ENCODE results near the gene FOXP2. TPM values are rescaled to one million over a fixed set of nuclear protein-coding genes. Genes with fewer than 3 reads are reported as not detected.

The FOXP2 gene
- total and polyA plus RNA-seq, 7 donors: 1.6 to 150 (median 91.2) TPM

- no peak for DNase-seq
- no peaks in the 10 kb centered on the region for H3K36me3 ChIP-seq
- H3K4me1 ChIP-seq: peaks cover 0 to 32% (median 15%) of the 10 kb centered on the region in 4 donors
- no peak overlapping the region for H3K27ac ChIP-seq
- H3K27me3 ChIP-seq: no peaks in the 10 kb centered on the region
- 43 to 74% methylated on average over 2 of the region's 2 CpGs for WGBS, 2 donors
- intact Hi-C loops (cut with DNase I): no loop called here
- no peaks in the 10 kb centered on the region for H3K9me3 ChIP-seq
- TF ChIP-seq POLR2AphosphoS5 (IDR thresholded peaks at IDR 0.05) (no peak), POLR2A (IDR thresholded peaks at IDR 0.05) (no peak), EP300 (IDR thresholded peaks at IDR 0.05) (no peak), CTCF (IDR thresholded peaks at IDR 0.05) (no peak)
- H3K4me3 ChIP-seq: no peak overlapping the region
Measured at GRCh38 chr7:114623146-114623545, 208.5 kb downstream of the FOXP2 start.

GRCh38 chr7:114627231-114627630 lies 212.6 kb downstream of the FOXP2 start:
- Histone ChIP-seq H3K27ac (no peak overlapping the region), H3K9me3 (no peaks in the 10 kb centered on the region), H3K4me1 (peaks cover 0 to 14% (median 5%) of the 10 kb centered on the region in 4 donors), H3K27me3 (no peaks in the 10 kb centered on the region), H3K4me3 (no peak overlapping the region), H3K36me3 (peaks cover 0 to 40% (median 0%) of the 10 kb centered on the region in 4 donors)
- WGBS, 2 donors: 69 to 70% methylated on average over 3 of the region's 3 CpGs
- DNase-seq: no peak
- no peak for TF ChIP-seq POLR2A (IDR thresholded peaks at IDR 0.05)
- TF ChIP-seq POLR2AphosphoS5 (IDR thresholded peaks at IDR 0.05): no peak
- TF ChIP-seq CTCF (IDR thresholded peaks at IDR 0.05): no peak
- TF ChIP-seq EP300 (IDR thresholded peaks at IDR 0.05): no peak
- intact Hi-C loops (cut with DNase I): no loop called here

- Histone ChIP-seq H3K4me1 (peaks cover 0 to 8% (median 0%) of the 10 kb centered on the region in 4 donors), H3K27me3 (no peaks in the 10 kb centered on the region), H3K9me3 (no peaks in the 10 kb centered on the region), H3K36me3 (peaks cover 0 to 46% (median 0%) of the 10 kb centered on the region in 4 donors), H3K4me3 (no peak overlapping the region), H3K27ac (no peak overlapping the region)
- WGBS, 2 donors: 73 to 76% methylated on average over 2 of the region's 2 CpGs
- intact Hi-C loops (cut with DNase I): no loop called here
- no peak for DNase-seq
- TF ChIP-seq POLR2AphosphoS5 (IDR thresholded peaks at IDR 0.05): no peak
- no peak for TF ChIP-seq POLR2A (IDR thresholded peaks at IDR 0.05)
- TF ChIP-seq EP300 (IDR thresholded peaks at IDR 0.05): no peak
- no peak for TF ChIP-seq CTCF (IDR thresholded peaks at IDR 0.05)
Measured at GRCh38 chr7:114628362-114628761, 213.7 kb downstream of the FOXP2 start.

- no peaks in the 10 kb centered on the region for H3K4me1 ChIP-seq
- no peak for DNase-seq
- H3K27me3 ChIP-seq: no peaks in the 10 kb centered on the region
- intact Hi-C loops (cut with DNase I): no loop called here
- WGBS, 2 donors: 95 to 97% methylated on average over 3 of the region's 3 CpGs
- TF ChIP-seq CTCF (IDR thresholded peaks at IDR 0.05) (no peak), POLR2AphosphoS5 (IDR thresholded peaks at IDR 0.05) (no peak), EP300 (IDR thresholded peaks at IDR 0.05) (no peak), POLR2A (IDR thresholded peaks at IDR 0.05) (no peak)
- no peaks in the 10 kb centered on the region for H3K9me3 ChIP-seq
- no peak overlapping the region for H3K4me3 ChIP-seq
- H3K36me3 ChIP-seq: peaks cover 0 to 55% (median 0%) of the 10 kb centered on the region in 4 donors
- no peak overlapping the region for H3K27ac ChIP-seq
Measured at GRCh38 chr7:114629762-114630161, 215.1 kb downstream of the FOXP2 start.

Measured in sigmoid colon (tissue), 7 donors.